Activated T-helper 1 cell treated with anti-CD3 and anti-CD28 coated beads, Interleukin-2, amount 50 U/mL, for 16 hours (primary cell): ENCODE results near the gene SPON2.
A peak's percentile ranks its signal among the peaks of the same experiment; 100 is the strongest.

Experiments
- DNase-seq, 2 donors: peaks; one replicate each; pipeline ENCODE4 v3.0.0-alpha.2; 2020; ENCODE audit warnings: low read depth in 1 of 2, low spot score in 1 of 2

SPON2 gene

DNA sequence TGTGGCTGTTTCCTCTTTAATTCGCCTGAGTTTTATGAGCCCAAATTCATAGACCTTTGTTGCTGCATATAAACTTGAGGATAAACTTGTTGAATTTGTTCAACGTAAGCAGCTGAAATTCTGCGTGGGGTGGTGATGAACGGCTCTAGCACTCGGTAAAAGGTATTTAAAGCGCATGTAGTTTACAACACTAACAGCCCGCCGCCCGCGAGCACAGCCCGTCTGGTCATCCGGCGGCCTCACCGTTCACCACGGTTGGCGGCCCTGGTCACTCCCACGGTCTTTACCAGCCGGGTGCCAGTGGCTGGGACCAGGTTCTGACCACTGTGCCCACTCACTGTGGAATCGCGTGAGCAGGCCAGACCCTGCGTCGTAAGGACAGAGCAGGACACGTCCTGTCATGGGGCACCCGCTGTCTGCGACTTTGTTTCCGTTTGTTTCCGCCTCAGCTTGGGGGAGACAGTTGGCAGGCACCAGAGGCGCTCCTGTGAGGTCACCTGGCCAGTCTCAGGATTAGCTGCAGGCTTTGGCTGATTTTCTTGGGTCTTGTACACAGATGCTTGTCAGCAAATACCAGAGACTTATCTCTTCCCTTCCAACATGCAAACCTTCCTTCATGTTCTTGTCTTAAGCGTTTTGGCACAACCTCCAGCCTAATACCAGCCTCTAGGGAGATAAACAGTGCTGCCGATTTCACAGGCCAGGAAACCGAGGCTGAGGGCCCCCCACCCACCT is 36.8 kb upstream of the SPON2 start:
- no peak for DNase-seq

DNA sequence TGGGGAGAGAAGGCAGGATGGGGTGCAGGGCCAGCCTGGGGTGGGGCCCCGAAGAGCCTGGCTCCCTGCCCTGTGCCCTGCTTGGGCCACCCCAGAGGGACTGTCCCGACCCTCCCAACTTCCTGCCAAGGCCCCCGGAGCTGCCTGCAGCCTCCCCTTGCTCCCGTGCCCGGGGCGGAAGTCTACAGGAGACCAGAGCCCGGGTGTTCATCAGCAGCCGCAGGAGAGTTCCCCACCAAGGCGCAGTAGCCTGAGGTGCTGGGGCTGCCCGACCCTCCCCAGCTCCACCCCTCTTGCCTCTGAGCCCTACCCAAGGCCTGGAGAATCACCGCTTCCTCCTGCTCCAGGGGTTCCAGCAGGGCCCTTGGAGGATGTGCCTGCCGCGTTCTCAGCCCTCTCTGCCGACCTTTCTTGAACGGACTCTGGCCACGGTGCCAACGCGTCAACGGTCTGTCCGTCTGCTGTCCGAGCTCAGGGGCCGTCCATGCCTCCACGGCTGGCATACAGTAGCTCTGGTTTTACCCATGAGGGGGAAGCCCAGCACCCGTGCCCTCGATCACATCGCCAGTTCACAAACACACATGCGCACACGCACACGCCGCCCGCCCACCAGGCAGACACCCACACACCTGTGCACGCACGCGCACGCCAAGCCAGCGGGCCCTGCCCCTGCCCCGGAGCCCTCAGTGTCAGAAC is 36.0 kb upstream of the SPON2 start:
- no peak for DNase-seq

DNA sequence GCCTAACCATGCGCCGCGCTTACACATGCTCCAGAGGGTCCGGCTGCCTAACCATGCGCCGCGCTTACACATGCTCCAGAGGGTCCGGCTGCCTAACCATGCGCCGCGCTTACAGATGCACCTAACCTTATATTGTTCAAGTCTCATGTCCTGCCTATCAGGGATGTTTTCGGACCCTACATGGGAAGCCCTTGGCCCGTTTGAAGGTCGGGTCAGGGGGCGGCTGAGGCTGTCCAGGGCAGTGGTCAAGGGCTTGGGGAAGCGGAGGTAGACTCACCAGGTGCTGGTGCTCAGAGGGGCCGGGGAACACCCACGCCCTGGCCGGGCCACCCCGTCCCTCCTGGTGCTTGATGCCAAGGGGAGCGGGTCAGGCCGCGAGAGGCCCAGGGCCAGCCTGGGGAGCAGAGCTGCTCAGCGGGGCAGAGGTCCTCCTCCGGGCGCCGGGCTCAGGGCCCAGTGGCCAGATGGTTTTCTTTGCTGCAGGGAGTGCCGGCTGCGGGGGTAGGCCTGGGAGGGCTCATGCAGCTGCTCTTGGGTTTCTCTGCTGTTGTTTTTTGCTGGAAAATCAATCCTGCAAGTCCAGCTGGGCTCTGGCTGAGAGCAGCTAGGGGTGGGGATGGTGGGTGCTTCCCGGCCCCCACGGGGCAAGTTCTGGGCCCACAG is 35.4 kb upstream of the SPON2 start:
- no peak for DNase-seq

DNA sequence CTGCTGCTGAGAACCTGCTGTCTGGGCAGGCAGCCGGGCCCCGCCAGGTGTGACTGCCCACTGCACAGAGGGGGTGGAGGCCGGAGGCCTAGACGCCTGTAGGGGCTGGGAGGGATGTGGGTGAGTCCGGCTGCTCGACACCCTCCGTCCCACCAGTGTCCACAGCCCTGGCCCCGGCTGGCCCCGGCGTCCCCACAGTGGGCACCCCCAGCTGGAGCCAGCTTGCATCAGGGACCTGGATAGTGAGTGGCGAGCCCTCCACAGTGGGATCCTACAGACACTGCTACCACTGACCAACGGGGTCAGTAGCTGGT is 34.7 kb upstream of the SPON2 start:
- no peak for DNase-seq

DNA sequence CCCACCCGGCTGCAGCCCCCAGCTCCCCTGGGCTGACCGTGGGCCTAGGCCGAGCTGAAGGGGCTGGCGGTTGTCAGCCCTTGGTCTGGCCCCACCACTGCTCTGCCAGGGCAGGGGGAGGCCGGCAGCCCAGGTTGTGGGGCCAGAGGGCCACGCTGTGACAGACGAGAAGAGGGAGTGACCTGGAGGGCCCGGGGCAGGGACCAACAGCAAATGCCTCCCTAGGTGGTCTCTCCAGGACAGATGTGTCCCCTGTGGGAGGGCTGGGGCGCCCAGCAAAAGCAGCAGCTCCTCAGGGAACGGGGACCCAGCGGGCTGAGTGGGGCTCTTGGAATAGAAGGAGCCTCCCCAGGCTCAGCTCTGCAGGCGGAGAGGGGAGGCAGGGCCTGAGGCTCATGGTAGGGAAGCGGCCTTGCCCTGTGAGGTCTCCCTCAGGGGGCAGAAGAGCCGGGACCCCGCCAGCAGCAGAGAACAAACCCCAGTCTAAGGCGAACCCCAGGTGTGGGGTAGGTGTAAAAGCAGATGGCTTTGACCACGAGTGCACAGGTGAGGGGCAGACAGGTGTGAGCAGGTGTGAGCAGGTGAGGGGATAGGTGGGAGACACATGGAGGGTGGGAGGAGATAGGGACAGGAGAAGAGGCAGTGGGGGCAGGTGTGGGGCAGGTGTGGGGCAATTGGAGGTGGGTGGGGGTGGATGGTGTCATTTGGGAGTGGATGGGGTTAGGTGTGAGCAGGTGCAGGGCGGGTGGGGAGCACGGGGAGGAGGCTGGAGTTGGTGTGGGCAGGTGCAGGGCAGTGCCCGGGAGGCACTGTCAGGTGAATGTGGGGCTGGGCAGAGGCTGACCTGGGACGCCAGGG is 34.1 kb upstream of the SPON2 start:
- no peak for DNase-seq

DNA sequence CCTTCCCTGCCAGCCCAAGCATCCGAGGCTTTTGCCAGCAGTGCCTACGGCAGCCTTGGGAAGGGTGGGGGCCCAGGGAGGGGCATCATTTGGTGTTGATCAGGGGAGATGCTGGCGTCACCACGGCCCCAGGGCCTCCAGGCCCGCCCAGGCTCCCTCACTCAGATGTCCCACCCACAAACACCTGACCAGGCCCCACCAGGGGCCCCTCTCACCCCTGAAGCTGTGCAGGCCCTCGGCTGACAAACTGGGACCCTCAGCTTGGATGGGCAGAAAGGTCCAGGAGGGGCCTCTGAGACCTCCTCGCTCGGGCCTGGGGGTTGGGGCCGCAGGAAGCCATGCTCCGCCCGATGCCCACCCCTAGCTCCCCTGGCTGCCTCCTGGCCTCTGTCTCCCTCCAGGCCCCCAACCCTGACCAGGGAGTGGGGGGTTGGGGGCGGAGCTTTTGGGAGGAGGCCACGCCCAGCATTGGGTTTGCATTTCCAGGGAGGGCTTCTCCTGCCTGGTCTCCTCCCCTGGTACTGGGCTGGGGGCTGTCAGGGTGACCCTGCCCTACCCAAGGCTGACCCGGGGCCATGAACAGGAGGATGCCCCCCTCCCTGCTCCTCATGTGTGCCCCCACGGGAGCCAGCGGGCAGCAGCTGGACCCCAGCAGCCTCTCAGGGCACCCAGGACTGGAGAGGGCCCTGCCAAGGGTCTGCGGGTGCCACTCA is 33.4 kb upstream of the SPON2 start:
- no peak for DNase-seq

DNA sequence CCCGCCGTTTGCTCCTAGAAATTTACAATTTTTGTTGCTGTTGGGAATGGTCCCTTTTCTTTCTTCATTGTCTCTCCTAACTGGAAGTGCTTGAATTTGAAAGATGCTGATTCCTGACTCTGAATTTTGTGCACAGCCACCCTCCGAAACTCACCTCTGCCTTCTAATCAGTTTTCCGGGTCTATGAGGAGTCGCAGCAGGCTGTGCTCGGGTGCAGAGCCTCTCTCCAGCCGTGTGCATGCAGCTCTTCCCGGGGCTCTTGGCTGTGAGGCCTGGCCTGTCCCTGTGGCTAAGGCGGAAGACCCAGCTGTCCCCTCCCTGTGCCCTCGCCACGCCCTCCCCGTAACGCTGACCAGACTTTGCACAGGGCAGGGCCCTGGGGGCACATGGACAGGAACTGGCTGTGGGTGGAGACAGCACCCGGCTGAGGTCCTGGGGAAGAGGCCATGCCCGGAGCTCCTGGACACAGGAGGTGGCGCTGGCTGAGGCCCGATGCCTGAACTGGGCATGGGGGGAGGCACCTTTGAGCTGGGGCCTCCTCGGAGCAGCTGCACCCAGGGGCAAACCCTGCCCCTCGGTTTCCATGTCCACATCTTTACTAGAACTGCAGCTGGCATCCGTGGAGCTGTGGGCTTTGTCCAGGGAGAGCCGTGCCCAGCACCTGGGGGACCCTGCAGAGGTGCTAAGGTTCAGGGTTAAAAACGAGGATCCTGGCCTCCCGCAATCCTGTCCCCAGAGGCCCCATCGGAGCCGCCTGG is 32.6 kb upstream of the SPON2 start:
- peak in 1 of 2 donors; percentile 2 for DNase-seq

DNA sequence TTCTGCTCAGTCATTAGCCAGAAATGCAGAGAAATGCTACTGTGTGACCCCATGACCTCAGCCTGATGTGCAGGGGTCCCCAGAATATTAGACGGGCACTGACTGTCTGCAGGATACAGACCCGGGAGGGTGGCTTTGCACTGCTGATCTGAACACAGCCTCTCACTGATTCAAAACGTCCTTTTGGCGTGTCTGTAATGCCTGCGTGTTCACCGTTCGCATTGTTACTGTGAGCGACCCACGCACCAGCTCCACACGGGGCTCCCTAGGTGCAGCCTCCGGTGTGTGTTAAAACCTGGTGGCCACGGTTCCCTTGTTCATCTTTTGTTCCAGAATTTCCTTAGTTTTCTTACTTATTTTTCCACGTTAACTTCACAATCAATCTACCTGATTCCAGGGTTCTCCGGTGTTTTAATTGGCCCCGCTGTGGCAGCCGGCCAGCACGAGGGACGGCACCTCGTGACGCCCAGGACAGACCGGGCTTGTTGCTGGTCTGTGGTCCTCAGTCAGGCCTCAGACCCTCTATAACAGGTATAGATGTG is 32.0 kb upstream of the SPON2 start:
- peak in 1 of 2 donors; percentile 1 for DNase-seq

DNA sequence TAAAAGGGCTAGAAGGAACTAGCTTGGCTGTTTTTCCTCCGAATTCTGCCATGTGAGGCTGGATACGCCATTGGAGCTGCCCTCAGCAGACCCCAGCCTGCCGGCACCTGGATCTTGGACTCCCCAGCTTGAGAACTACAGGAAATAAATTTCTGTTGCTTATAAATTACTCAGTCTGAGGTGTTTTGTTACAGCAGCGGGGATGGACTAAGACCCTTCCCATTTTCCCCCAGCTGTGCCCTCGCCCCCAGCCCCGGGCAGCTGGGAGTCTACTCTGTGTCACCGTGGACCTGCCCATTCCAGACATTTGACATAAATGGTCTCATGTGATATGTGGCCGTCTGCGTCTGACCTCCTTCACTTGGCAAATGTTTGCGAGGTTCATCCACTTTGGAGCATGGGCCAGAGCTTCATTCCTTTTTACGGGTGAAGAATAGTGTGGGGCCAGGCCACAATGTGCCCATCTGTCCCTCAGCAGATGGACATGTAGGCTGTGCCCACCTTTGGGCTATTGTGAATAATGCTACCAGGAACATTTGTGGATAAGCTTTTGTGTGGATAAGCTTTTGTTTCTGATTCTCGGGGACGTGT is 30.7 kb upstream of the SPON2 start:
- peak in 1 of 2 donors; percentile 3 for DNase-seq

DNA sequence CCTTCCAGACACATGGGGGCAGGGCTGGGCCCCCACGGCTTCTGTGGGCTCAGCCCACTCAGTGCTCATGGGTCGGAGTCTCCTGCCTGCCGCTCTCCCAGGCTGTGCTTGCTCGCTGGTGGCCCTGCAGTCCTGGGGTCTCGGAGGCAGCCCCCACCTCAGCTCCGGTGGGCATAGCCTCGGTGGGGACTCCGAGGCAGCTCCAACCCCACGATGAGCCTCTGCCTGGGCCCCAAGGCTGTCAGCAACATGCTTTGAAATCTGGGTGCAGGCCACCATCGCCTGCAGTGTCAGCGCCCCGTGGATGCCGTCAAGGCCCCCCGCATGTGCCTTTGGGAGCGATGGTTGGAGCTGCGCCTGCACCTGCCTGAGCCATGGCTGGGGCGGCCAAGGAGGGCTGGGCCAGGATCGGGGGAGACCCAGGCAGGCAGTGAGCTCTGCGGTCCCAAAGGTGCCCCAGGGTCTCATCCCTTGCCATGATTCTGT is 30.2 kb upstream of the SPON2 start:
- peak in 1 of 2 donors; percentile 2 for DNase-seq

DNA sequence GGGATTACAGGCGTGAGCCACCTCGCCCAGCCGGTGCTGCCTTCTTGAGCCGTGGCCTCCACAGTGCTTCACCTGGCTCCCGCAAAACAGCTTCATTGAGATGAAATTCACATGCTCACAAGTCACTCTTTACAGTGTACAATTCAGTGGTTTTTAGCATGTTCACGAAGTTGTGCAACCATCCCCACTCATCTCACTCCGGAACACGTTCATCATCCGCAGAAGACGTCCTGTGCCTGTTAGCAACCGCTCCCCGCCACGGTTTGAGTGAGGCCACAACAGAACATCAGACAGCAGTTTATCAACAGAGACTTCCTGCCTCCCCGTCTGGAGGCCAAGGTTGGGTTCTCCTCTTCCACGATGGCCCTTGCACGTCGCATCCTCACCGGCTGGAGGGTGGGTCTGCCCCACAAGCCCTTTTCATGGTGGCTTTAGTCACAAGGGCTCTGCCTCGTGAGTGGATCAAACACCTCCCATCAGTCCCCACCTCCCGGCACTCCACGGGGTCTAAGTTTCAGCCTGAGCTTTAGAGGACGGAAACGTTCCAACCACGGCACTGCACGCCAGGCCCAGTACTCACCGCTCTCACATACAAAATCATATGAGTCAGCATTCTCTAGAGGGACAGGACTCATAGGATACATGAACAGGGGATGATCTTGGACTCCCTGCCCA is 29.6 kb upstream of the SPON2 start:
- peak; percentile 67 to 68 for DNase-seq

DNA sequence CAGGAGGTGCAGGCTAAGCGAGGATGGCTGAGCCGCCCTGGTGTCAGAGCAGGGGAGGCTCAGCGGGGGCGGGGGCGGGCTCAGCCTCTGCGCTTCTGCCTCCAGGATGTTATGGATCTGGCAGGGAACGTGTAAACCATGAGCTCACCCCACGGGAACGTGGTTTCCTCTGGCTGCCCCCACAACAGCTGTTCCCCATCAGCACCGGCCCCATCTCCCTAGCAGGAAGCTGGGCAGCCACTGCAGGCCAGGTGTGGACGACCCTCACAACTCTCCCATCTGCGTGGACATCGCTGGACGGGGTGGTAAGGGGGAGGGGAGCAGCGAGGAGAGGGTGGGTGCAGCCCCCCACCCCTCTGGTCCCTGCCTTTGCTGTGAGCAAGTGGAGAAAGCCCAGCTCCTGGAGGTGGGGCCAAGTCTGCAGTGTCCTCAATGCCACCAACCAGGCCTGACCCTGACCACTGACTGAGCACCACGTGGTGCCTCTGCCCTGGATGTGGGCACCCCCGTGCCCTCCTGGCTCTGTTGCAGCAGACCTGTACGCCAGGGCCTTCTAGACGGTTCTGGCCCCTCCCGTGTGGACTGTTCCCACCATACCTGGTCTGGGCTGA is 28.1 kb upstream of the SPON2 start:
- no peak for DNase-seq

DNA sequence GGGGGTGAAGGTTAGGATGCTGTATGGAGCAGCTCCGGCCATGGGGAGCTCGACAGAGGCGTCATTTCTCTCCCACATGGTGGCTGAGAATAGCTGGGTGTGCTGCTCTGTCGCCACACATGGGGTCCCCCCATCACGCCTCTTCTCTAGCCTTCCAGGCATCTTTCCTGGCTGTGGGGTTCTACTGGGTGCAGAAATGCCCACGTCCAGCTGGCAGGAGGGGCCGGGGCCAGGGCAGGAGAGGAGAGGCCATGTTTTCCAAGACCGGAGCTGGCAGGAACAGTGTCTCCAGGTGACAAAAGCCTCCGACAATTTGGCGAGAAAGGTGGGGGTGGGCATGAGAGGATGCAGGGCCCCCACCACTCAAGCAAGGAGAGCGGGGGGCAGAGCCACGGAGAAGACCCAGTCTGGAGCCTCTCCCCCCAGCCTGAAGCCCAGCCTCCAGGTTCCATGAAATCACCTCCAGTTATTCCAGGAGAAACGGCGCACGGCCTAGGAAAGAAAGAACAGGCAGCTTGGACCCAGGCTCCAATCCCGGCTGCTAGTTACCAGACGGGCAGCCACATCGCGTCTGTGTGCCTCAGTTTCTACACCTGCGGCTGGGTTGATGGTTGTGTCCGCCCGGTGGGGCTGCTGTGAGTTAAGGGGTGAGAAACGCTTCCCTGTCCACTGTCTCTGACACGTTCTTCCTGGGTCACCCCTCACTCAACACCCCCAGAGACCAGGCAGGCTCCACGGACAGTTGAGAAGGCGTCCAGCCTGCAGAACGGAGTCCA is 27.4 kb upstream of the SPON2 start:
- peak in 1 of 2 donors; percentile 0 for DNase-seq

DNA sequence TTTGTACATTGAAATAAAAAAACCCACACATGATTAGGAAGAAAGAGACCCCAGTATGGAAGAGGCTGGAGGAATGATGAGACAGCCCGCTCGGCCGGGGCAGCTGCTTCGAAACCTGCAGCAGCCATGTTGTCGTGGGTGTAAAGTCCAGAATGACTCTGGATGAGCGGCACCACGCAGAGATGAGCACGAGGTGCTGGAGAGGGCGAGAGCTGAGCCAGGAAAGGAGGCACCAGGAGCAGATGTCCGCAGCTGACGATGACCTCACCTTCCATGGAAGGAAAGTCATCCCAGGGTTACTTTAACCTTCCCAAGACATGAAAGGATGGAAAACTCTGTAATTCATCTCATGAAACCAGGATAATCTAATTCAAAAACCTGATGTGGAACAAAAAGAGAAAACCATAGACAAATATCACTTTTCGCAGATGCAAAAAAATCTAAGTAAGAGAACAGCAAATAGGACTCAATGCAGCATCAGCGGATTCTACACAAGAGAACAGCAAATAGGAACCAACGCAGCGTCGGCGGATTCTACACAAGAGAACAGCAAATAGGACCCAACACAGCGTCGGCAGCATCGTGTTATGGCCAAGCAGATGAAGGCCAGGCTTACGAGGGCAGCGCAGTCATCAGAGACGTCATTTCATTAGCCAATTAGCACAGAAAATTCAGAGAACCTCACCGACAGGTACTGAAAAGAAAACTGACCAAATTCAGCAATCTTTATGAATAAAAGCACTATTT is 25.9 kb upstream of the SPON2 start:
- DNase-seq, result peak in 1 of 2 donors; percentile 1

DNA sequence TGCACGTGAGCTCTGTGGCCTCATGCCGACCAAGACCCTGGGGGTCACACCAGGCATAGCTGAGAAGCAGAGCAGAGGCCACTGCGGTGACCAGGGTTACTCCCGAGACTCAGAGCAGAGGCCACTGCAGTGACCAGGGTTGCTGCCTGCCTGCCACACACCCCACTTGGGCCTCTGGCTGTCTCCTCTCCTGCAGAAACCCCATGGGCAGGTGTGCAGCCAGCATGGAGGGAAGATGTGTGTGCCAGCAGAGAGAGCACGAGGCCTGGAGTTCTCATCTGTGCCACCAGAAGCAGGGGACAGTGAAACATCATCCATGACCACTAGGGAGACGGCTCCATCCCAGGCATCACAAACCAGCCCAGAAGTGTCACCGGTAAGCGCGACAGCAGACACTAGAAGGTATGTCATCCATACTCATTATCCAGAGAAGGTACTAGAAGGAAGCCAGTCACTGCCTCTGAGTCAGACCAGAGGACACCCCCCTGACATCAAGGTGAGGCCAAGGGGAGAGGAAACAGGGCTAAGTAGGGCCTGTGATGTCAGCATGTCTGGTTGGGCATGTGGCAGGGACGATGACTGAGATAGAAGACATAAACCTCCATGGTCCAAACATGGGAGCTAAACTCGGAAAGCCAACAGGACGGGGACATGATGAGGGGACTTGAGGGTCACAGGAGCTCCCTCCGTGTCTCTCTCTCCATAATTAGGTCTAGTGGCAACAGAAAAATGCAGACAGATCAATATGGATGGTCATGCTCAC is 24.2 kb upstream of the SPON2 start:
- peak in 1 of 2 donors; percentile 0 for DNase-seq

DNA sequence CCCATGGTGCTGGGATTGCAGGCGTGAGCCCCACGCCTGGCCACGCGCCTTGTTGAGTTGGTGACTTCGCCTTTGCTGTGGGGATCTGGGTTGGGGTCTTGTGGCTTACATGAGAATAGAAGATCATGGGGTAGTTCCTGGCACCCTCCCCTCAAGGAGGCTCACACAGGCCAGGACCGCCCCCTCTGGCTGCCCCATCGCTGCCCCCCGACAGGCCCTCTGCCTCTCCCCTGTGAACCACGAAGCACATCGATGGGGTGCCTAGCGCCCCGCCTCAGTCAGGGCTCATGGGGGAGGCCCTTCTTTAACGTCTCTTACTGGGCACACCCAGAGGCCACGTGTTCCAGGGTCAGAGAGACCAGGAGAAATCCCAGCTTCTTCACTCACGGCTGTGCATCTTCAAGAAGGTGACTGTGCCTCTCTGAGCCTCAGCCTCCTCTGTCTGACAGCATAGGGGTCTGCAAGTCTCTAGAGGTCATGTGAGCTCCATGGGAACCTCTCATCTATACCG is 23.6 kb upstream of the SPON2 start:
- DNase-seq, result peak in 1 of 2 donors; percentile 1
